ENCODE results near the gene TIMM17B.
A peak's percentile ranks its signal among the peaks of the same experiment; 100 is the strongest.

TIMM17B gene

GRCh38 chrX:48937054-48937907, 39.7 kb upstream of the TIMM17B start:
- Histone ChIP-seq H3K27ac (ENCODE audit: low read length) (peak overlapping the region; percentile 100), H3K36me3 (replicated peaks; ENCODE audit: low read depth, low read length) (peaks cover 31% of the 10 kb centered on the region), H3K4me1 (ENCODE audit: low read length) (peaks cover 93% of the 10 kb centered on the region), H3K27me3 (ENCODE audit: low read depth, low read length) (no peaks in the 10 kb centered on the region), H2AFZ (ENCODE audit: low read depth, low read length) (no peak overlapping the region), H3K4me3 (ENCODE audit: low read length) (peak overlapping the region; percentile 62), H3K9me3 (ENCODE audit: insufficient read depth, low read length) (no peaks in the 10 kb centered on the region), H3K4me2 (ENCODE audit: low read length) (peak overlapping the region; percentile 85), H3K9ac (ENCODE audit: low read length) (peak overlapping the region; percentile 98), H3K79me2 (ENCODE audit: low read length) (peaks cover 73% of the 10 kb centered on the region), H4K20me1 (ENCODE audit: insufficient read depth, low read length) (no peaks in the 10 kb centered on the region)
- TF ChIP-seq CTCF (IDR thresholded peaks at IDR 0.05; ENCODE audit: low read depth, low read length) (peak; percentile 65), EZH2phosphoT487 (IDR thresholded peaks at IDR 0.05; ENCODE audit: low read depth) (peak; percentile 78; the same call in 1 of the 2 replicates)

- H3K4me2 ChIP-seq (ENCODE audit: low read length): peak overlapping the region; percentile 82
- peak overlapping the region; percentile 98 for H3K9ac ChIP-seq (ENCODE audit: low read length)
Measured at GRCh38 chrX:48936429-48937053, 39.0 kb upstream of the TIMM17B start.

GRCh38 chrX:48935301-48935670, 37.7 kb upstream of the TIMM17B start:
- Histone ChIP-seq H3K79me2 (ENCODE audit: low read length) (peaks cover 64% of the 10 kb centered on the region), H3K4me2 (ENCODE audit: low read length) (peak overlapping the region; percentile 92), H3K9ac (ENCODE audit: low read length) (peak overlapping the region; percentile 98), H4K20me1 (ENCODE audit: insufficient read depth, low read length) (no peaks in the 10 kb centered on the region), H2AFZ (ENCODE audit: low read depth, low read length) (no peak overlapping the region), H3K27ac (ENCODE audit: low read length) (peak overlapping the region; percentile 100), H3K27me3 (ENCODE audit: low read depth, low read length) (no peaks in the 10 kb centered on the region), H3K4me3 (ENCODE audit: low read length) (peak overlapping the region; percentile 57; the same call in 1 of the 2 replicates), H3K9me3 (ENCODE audit: insufficient read depth, low read length) (no peaks in the 10 kb centered on the region), H3K4me1 (ENCODE audit: low read length) (peaks cover 76% of the 10 kb centered on the region), H3K36me3 (replicated peaks; ENCODE audit: low read depth, low read length) (peaks cover 32% of the 10 kb centered on the region)
- TF ChIP-seq CTCF (IDR thresholded peaks at IDR 0.05; ENCODE audit: low read depth, low read length) (no peak), EZH2phosphoT487 (IDR thresholded peaks at IDR 0.05; ENCODE audit: low read depth) (no peak)

More at GRCh38 chrX:48936429-48937053, 39.0 kb upstream of the TIMM17B start:
- H3K27ac ChIP-seq (ENCODE audit: low read length): peak overlapping the region; percentile 100
- no peak overlapping the region for H2AFZ ChIP-seq (ENCODE audit: low read depth, low read length)
- peaks cover 70% of the 10 kb centered on the region for H3K79me2 ChIP-seq (ENCODE audit: low read length)
- TF ChIP-seq EZH2phosphoT487 (IDR thresholded peaks at IDR 0.05; ENCODE audit: low read depth) (no peak), CTCF (IDR thresholded peaks at IDR 0.05; ENCODE audit: low read depth, low read length) (no peak)
- H4K20me1 ChIP-seq (ENCODE audit: insufficient read depth, low read length): no peaks in the 10 kb centered on the region
- H3K36me3 ChIP-seq (replicated peaks; ENCODE audit: low read depth, low read length): peaks cover 31% of the 10 kb centered on the region
- H3K9me3 ChIP-seq (ENCODE audit: insufficient read depth, low read length): no peaks in the 10 kb centered on the region
- H3K4me1 ChIP-seq (ENCODE audit: low read length): peaks cover 87% of the 10 kb centered on the region
- H3K4me3 ChIP-seq (ENCODE audit: low read length): peak overlapping the region; percentile 58
- no peaks in the 10 kb centered on the region for H3K27me3 ChIP-seq (ENCODE audit: low read depth, low read length)

Data from OCI-LY3 (cell line).